ENCODE data around the gene NBL1.

The NBL1 gene

GRCh38 chr1:19670787-19671186 lies 26.7 kb downstream of the NBL1 start:
- DNase-seq (ENCODE audit: low read depth), result no peak

- no peak for DNase-seq (ENCODE audit: low read depth)
Measured at GRCh38 chr1:19672237-19672636, 28.1 kb downstream of the NBL1 start.

GRCh38 chr1:19675797-19676196 lies 31.7 kb downstream of the NBL1 start:
- no peak for DNase-seq (ENCODE audit: low read depth)

GRCh38 chr1:19676438-19676922 lies 32.4 kb downstream of the NBL1 start:
- no peak for DNase-seq (ENCODE audit: low read depth)

DNA sequence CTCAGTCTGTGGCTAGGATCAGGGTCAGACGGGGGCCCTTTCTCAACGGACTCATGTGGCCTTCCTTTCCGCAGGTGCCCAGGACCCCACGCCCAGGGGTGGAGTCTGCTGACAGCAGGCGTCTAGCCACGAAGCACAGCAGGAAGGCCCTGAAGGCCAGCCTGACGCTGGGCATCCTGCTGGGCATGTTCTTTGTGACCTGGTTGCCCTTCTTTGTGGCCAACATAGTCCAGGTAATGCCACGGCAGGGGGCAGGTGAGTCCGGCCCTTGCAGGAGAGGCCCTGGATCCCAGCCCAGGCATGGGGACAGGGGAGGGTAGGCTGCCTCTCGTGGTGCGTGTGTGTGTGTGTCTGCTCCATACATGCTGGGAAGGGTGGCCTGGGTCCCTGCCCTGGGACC lies 34.4 kb downstream of the NBL1 start:
- DNase-seq (ENCODE audit: low read depth), result no peak

GRCh38 chr1:19678931-19679453 lies 34.9 kb downstream of the NBL1 start:
- no peak for DNase-seq (ENCODE audit: low read depth)

GRCh38 chr1:19679691-19680090 lies 35.6 kb downstream of the NBL1 start:
- DNase-seq (ENCODE audit: low read depth), result no peak

GRCh38 chr1:19680644-19681043 lies 36.5 kb downstream of the NBL1 start:
- DNase-seq (ENCODE audit: low read depth), result no peak

GRCh38 chr1:19682257-19682656 lies 38.1 kb downstream of the NBL1 start:
- DNase-seq (ENCODE audit: low read depth), result peak; percentile 76

DNA sequence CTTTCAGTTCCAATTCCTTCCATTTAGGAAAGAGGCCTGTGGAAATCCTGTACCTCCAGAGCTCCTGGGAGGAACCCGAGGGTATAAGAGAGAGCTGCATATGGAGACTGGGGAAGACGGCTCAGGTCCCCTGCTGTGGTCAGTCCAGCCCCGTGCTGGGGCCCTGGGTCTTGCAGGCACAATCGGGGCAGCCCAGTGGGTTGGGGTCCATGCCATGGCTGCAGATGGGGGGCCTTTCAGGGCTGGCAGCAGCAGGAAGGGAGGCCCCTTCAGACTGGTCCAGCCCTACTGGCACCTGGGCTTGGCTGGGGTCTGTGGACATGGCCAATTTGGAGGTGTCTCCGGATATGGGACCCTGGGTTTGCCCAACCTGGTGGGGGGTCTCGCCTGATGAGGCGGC lies 38.8 kb downstream of the NBL1 start:
- DNase-seq (ENCODE audit: low read depth), result no peak

- no peak for DNase-seq (ENCODE audit: low read depth)
Measured at GRCh38 chr1:19683351-19683750, 39.2 kb downstream of the NBL1 start.

DNA sequence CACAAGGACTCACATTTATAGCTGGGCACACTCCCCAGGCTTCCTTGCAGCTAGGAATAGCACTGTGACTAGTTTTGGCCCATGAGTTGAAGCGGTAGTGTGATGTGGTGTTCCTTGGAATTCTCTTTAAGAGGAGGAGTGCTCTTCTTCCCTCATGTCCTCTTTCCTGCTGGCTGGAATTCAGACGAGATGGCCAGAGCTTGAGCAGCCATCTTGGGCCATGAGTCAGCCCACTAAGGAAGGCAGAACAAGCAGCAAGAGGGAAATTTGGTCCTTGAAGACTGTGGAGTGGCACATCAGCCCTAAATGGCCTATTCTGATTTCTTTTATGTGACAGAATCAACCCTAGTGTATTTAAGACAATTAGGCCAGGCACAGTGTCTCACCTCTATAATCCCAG lies 40.6 kb downstream of the NBL1 start:
- no peak for DNase-seq (ENCODE audit: low read depth)

- no peak for DNase-seq (ENCODE audit: low read depth)
Measured at GRCh38 chr1:19685994-19686393, 41.9 kb downstream of the NBL1 start.

DNA sequence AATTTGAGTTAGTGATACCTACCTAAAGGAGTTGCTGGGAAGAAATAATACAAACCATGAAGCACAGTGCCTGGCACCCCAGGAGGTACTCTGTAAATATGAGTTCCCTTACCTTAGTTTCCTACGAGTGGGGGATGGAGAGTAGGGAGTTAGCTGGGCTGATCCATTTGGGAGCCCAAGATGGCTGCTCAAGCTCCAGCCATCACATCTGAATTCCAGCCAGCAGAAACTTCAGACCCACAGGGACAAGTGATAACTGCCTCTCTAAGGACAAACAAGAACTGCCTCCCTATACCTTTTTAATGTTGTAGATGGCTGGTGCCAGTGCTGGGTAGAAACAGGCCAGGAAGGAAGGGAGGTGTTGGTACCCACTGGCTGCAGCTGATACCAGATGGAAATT lies 43.3 kb downstream of the NBL1 start:
- no peak for DNase-seq (ENCODE audit: low read depth)

DNA sequence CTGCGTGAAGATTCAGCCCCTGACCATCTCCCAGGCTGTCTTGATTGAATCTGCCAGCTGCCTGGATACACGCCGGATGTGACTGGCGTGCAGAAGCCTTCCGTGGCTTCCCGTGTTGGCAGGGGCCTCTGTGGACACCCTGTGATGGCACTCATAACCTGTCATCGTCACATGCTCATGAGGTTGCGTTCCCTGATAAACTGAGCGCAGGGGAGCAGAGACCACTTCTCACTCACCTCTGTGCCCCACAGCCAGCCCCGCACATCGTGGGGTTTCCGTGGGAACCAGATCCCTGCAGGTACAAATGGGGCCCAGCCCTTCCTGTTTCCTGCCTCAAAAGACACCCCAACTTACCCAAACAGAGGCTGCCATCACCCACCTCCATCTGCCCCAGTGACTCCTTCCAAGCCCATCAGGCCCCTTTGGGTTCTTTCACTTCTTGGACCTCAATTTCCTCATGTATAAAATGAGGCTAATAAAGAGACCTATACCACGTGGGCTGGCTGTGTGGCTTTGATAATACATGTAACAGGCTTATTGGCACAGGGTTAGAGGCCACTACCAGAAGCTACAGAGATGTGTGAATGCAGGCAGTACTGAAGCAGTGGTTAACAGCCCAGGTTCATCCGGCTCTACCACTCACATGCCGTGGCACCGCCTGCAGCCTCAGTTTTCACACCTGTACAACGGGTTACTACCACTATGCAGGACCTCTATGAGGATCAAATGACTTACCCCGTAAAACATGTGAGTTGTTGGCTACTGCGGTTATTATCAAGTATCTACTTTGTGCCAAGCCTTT lies 44.1 kb downstream of the NBL1 start:
- no peak for DNase-seq (ENCODE audit: low read depth)

DNA sequence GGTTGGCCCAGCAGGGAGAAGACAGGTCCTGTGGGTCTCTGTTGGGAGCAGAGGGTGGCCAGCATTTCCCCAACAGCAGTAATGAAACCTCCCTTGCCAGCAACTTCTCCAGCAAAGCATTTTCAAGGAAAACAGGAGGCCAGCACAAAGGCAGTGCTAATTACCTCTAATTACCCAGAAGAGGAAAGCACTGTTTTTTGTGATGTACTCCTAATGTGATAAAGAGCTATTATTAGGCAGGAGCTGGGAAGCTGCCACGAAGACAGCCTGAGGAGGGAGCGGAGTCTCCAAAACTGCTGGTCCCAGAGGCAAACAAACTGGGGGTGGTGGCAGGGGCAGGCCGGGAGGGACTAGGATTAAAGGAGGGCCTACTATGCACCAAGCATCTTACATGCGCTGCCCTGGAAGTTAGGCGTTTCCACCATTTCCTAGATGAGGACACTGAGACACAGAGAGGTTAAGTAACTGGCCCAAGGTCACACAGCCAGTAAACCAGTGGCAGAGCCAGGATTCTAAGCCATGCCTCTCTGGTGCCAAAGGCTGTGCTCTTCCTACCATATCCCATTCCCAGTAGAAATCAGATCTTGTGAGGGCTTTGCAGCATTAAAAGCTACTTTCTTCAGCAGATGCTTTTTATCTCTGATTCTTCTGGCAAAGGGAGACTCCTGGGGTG lies 45.1 kb downstream of the NBL1 start:
- no peak for DNase-seq (ENCODE audit: low read depth)

DNA sequence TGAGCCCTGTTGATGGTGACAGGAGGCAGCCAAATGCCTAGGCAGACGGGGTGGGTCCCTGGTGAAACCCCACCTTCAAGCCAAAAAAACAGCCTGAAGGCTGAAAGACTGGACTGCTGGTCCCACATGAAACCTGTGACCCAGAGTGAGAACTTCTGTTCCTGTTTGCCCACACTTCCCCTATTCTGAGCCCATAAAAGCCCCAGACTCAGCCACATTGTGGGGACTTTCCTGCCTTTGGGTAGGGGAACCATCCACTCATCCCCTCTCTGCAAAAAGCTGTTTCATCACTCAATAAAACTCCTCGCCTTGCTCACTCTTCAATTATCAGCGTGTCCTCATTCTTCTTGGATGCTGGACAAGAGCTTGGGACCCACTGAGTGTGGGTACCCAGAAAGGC lies 45.7 kb downstream of the NBL1 start:
- DNase-seq (ENCODE audit: low read depth), result no peak

DNA sequence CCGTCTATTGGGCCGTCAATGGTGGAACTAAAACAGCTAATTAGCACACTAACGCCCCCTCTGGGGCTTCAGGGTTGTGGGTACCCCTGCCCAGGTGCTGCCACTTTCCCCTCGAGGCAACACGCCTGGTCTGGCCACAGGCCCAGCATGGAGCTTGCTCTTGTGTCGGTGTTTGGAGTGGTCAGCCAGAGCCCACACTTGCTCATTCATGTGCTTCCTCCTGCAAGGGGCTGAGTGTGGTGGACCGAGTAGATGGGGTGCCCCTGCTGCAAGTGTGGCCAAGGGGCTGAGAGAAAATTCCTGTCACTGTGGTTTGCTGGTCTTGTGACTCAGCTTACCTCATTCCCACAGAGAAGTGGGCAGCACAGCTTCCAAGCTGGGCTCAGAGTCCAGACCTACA lies 46.2 kb downstream of the NBL1 start:
- DNase-seq (ENCODE audit: low read depth), result no peak

DNA sequence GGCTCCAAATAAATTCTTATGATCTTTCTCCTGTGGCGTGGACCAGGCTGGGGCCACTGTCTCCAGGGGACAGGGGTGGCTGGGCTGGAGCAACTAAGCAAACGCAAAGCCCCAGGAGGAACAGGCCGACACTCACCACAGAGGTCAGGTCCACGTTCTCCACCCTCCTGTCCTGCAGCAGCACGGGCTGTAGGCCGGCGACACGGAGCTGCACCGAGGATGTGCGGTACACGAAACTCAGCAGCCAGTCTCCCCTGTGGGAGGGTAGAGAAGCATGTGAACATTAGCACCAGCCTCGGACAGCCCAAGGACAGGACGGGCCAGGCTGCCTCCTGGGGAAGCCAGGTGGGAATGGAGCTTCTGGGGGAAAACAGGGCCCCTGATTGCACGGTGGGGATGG lies 50.2 kb downstream of the NBL1 start:
- no peak for DNase-seq (ENCODE audit: low read depth)

DNA sequence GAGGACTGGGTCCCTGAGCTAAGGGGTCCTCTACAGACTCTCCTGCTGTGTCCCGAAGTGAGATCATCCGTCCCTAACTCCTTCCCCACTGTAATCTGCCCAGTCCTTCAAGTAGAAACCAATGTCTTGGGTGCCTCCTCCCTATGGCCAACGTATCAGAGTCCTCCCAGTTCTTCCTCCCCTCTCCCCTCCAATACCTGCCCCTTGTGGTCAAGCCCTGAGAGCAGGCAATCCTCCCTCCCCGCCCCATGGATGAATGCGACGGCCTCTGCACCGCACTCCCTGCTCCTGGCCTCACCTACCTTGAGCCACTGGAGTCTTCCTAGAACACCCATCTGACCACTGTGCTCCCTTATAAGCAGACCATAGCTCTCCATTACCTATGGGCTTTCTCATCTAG lies 51.7 kb downstream of the NBL1 start:
- DNase-seq (ENCODE audit: low read depth), result no peak

DNA sequence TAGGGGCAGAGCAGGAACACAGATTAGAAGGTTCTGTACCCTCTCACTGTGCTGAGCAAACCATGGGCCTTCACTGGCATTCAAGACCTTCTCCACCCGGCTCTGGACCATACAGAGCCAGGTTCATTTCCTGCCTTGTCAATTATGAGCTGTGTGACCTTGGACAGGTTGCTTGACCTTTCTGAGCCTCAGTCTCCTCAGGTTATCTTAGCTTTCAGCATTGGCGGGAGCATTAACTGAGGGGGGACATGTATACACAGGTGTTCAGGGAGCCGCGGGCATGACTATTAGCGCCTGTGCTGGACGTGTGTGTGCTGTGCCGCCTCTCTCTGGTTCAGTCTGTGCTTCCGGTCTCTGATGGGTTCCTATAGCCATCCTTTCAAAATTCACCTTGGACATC lies 52.7 kb downstream of the NBL1 start:
- no peak for DNase-seq (ENCODE audit: low read depth)

- DNase-seq (ENCODE audit: low read depth), result no peak
Measured at GRCh38 chr1:19698181-19698580, 54.1 kb downstream of the NBL1 start.

- DNase-seq (ENCODE audit: low read depth), result no peak
Measured at GRCh38 chr1:19700079-19700777, 56.1 kb downstream of the NBL1 start.

All from HS-5 (cell line).